Activated T-cell treated with anti-CD3 and anti-CD28 coated beads, Interleukin-2, amount 50 U/mL, for 24 hours (primary cell): ENCODE results near the gene FXYD4.

ENCODE experiments used
- DNase-seq: peaks from one replicate; pipeline ENCODE4 v3.0.0-alpha.2; 2020
- H3K27ac Mint-ChIP-seq: 2 replicates; pipeline ENCODE4 v1.8.0; 2020; ENCODE audit warnings: mild to moderate bottlenecking, mixed read lengths
- H3K27me3 Mint-ChIP-seq: 2 replicates; pipeline ENCODE4 v1.8.0; 2020; ENCODE audit warnings: mixed read lengths
- H3K36me3 Mint-ChIP-seq: 2 replicates; pipeline ENCODE4 v1.8.0; 2020; ENCODE audit warnings: low read depth, mixed read lengths
- H3K4me1 Mint-ChIP-seq: 2 replicates; pipeline ENCODE4 v1.8.0; 2020; ENCODE audit warnings: low read depth, mixed read lengths
- H3K4me3 Mint-ChIP-seq: 2 replicates; pipeline ENCODE4 v1.8.0; 2020; ENCODE audit warnings: mild to moderate bottlenecking, moderate library complexity, mixed read lengths
- H3K9me3 Mint-ChIP-seq: 2 replicates; pipeline ENCODE4 v1.8.0; 2020; ENCODE audit warnings: mixed read lengths

Gene FXYD4

DNA sequence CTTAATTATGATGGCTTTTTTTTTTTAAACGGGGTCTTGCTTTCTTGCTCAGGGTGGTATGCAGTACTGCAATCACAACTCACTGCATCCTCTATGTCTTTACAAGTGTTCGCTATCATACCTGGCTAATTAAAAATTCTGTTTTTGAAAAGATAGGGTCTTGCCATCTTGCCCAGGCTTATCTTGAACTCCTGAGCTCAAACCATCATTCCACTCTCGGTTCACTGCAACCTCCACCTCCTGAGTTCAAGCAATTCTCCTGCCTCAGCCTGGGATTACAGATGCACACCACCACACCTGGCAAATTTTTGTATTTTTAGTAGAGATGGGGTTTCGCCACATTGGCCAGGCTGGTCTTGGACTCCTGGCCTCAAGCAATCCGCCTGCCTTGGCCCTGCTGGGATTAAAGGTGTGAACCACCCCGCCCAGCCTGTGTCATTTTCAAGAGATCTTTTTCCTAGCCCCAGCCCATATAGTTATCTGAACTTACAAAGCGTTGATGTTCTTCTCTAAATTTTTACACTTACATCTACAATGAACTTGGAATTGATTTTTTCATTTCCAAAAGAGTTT, 31.5 kb downstream of the FXYD4 start:
- H3K27ac Mint-ChIP-seq, result peak overlapping the region; percentile 96
- H3K4me3 Mint-ChIP-seq, result peak overlapping the region; percentile 99
- no peaks in the 10 kb centered on the region for H3K9me3 Mint-ChIP-seq
- peak; percentile 28 for DNase-seq
- H3K4me1 Mint-ChIP-seq, result peaks cover 66% of the 10 kb centered on the region
- no peaks in the 10 kb centered on the region for H3K27me3 Mint-ChIP-seq
- H3K36me3 Mint-ChIP-seq, result peaks cover 97% of the 10 kb centered on the region

- peaks cover 55% of the 10 kb centered on the region for H3K4me1 Mint-ChIP-seq
- H3K27ac Mint-ChIP-seq, result peak overlapping the region; percentile 96
- H3K36me3 Mint-ChIP-seq, result peaks cover 92% of the 10 kb centered on the region
- no peaks in the 10 kb centered on the region for H3K27me3 Mint-ChIP-seq
- H3K4me3 Mint-ChIP-seq, result peak overlapping the region; percentile 99
- H3K9me3 Mint-ChIP-seq, result no peaks in the 10 kb centered on the region
- peak; percentile 43 for DNase-seq
Measured at GRCh38 chr10:43403911-43404703, 32.7 kb downstream of the FXYD4 start.

DNA sequence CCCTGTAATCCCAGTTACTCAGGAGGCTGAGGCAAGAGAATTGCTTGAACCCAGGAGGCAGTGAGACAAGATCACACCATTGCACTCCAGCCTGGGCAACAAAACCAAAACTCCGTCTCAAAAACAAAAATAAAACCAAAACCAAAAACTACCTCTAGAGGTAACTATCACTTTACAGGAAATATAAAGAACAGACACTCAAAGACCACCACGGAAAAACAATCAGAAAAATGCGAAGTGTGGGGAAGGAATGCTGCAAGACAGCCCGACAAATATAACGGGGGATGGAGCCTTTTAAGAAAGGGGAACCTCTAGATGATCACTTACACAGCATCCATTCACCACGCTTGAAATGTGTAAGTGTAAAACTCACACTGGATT, 33.3 kb downstream of the FXYD4 start:
- H3K36me3 Mint-ChIP-seq, result peaks cover 90% of the 10 kb centered on the region
- H3K4me3 Mint-ChIP-seq, result peak overlapping the region; percentile 99
- H3K27ac Mint-ChIP-seq, result peak overlapping the region; percentile 96
- H3K9me3 Mint-ChIP-seq, result no peaks in the 10 kb centered on the region
- H3K27me3 Mint-ChIP-seq, result no peaks in the 10 kb centered on the region
- peaks cover 52% of the 10 kb centered on the region for H3K4me1 Mint-ChIP-seq
- DNase-seq, result no peak

DNA sequence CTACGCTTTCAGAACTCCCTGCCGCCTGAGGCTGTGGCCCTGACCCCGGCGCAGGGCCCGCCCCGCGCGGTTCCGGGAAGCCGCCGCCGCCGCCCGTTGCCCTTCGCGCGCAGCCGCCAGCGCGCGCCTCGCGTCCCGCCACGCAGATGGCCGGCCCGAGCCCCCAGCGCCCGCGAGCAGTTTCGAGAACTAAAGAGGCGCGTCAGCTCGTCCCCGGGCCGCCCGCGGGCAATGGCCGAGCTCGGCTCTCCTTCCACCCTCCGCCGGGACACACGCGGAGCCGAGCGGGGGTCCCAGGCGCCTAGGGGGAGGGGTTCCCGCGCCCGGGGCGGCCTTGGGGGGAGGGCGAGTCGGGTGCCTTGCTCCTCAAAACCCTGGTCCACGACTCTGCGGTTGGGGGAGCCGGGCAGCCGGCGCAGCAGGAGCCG, 35.7 kb downstream of the FXYD4 start:
- DNase-seq, result peak; percentile 78
- peaks cover 42% of the 10 kb centered on the region for H3K4me1 Mint-ChIP-seq
- peaks cover 70% of the 10 kb centered on the region for H3K36me3 Mint-ChIP-seq

DNA sequence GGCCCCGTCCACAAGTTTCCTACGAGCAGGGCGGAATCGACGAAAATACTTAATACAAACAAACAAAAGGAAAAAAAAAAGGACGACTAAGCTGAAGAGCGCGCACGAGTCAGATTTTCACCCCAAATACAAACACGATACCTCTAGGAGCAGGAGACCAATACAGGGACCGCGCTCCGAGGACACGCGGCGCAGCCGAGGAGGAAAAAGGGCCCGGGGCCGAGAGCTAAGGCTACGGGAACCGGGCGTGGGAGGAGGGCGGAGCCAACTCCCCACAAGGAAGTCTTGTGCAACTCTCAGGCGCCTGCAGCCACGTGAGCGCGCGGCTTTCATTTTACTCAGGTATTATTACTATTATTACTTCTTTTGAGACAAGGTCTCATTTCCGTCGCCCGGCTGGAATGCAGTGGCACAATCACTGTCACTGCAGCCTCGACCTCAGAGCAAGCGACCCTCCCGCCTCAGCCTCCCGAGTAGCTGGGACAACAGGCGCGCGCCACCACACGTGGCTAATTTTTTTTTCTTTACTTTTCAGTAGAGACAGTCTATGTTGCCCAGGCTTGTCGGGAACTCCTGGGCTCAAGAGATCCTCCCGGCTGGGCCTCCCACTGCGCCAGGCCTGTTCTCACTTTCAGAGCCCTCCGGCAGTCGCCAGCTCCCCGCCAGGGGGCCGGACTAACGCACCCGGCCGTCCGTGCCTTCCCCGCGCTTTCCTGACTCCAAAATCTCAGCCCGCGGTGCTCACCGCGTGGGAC, 36.3 kb downstream of the FXYD4 start:
- H3K36me3 Mint-ChIP-seq, result peaks cover 64% of the 10 kb centered on the region

More for the DNA sequence above, 35.7 kb downstream of the FXYD4 start:
- Mint-ChIP-seq H3K27ac (peak overlapping the region; percentile 100), H3K4me3 (peak overlapping the region; percentile 99), H3K27me3 (no peaks in the 10 kb centered on the region), H3K9me3 (no peaks in the 10 kb centered on the region)

GRCh38 chr10:43408331-43408709, 36.9 kb downstream of the FXYD4 start:
- H3K36me3 Mint-ChIP-seq, result peaks cover 58% of the 10 kb centered on the region
- peak overlapping the region; percentile 99 for H3K4me3 Mint-ChIP-seq
- DNase-seq, result no peak
- H3K27ac Mint-ChIP-seq, result peak overlapping the region; percentile 100
- H3K4me1 Mint-ChIP-seq, result peaks cover 31% of the 10 kb centered on the region
- no peaks in the 10 kb centered on the region for H3K9me3 Mint-ChIP-seq
- no peaks in the 10 kb centered on the region for H3K27me3 Mint-ChIP-seq

More for the DNA sequence above, 36.3 kb downstream of the FXYD4 start:
- H3K4me1 Mint-ChIP-seq, result peaks cover 36% of the 10 kb centered on the region
- no peaks in the 10 kb centered on the region for H3K9me3 Mint-ChIP-seq
- peak; percentile 92 for DNase-seq
- H3K27me3 Mint-ChIP-seq, result no peaks in the 10 kb centered on the region
- peak overlapping the region; percentile 100 for H3K27ac Mint-ChIP-seq
- H3K4me3 Mint-ChIP-seq, result peak overlapping the region; percentile 99

- H3K36me3 Mint-ChIP-seq, result peaks cover 53% of the 10 kb centered on the region
- H3K9me3 Mint-ChIP-seq, result no peaks in the 10 kb centered on the region
- DNase-seq, result peak; percentile 98
- peaks cover 28% of the 10 kb centered on the region for H3K4me1 Mint-ChIP-seq
- no peaks in the 10 kb centered on the region for H3K27me3 Mint-ChIP-seq
- H3K27ac Mint-ChIP-seq, result peak within 1 kb of the TSS; percentile 100
- peak within 1 kb of the TSS; percentile 99 for H3K4me3 Mint-ChIP-seq
Measured at GRCh38 chr10:43408710-43409384, 37.4 kb downstream of the FXYD4 start, which contains the start of gene HNRNPF. HNRNPF (minus strand) TSS chr10:43409186; CDS start chr10:43387884, 21,302 bp downstream.

GRCh38 chr10:43409385-43410109, 38.1 kb downstream of the FXYD4 start:
- Mint-ChIP-seq H3K27me3 (no peaks in the 10 kb centered on the region), H3K4me3 (peak overlapping the region; percentile 99), H3K27ac (peak overlapping the region; percentile 100), H3K36me3 (peaks cover 46% of the 10 kb centered on the region), H3K9me3 (no peaks in the 10 kb centered on the region), H3K4me1 (peaks cover 21% of the 10 kb centered on the region)
- peak; percentile 79 for DNase-seq

GRCh38 chr10:43410345-43410744, 38.9 kb downstream of the FXYD4 start:
- DNase-seq, result no peak
- Mint-ChIP-seq H3K27me3 (no peaks in the 10 kb centered on the region), H3K9me3 (no peaks in the 10 kb centered on the region), H3K4me1 (peaks cover 17% of the 10 kb centered on the region), H3K36me3 (peaks cover 38% of the 10 kb centered on the region), H3K4me3 (peak overlapping the region; percentile 99), H3K27ac (peak overlapping the region; percentile 100)

GRCh38 chr10:43411536-43411935, 40.1 kb downstream of the FXYD4 start:
- Mint-ChIP-seq H3K4me1 (peaks cover 17% of the 10 kb centered on the region), H3K36me3 (peaks cover 26% of the 10 kb centered on the region), H3K9me3 (no peaks in the 10 kb centered on the region), H3K27me3 (no peaks in the 10 kb centered on the region), H3K27ac (no peak overlapping the region), H3K4me3 (no peak overlapping the region)
- no peak for DNase-seq

- H3K9me3 Mint-ChIP-seq, result no peaks in the 10 kb centered on the region
- H3K27me3 Mint-ChIP-seq, result no peaks in the 10 kb centered on the region
- H3K4me3 Mint-ChIP-seq, result no peak overlapping the region
- H3K27ac Mint-ChIP-seq, result no peak overlapping the region
- H3K36me3 Mint-ChIP-seq, result peaks cover 6% of the 10 kb centered on the region
- no peak for DNase-seq
- peaks cover 33% of the 10 kb centered on the region for H3K4me1 Mint-ChIP-seq
Measured at GRCh38 chr10:43415544-43415943, 44.1 kb downstream of the FXYD4 start.

GRCh38 chr10:43417950-43418768, 46.7 kb downstream of the FXYD4 start:
- Mint-ChIP-seq H3K9me3 (no peaks in the 10 kb centered on the region), H3K4me3 (peak overlapping the region; percentile 55), H3K27me3 (no peaks in the 10 kb centered on the region), H3K36me3 (peaks cover 8% of the 10 kb centered on the region), H3K27ac (peak overlapping the region; percentile 93), H3K4me1 (peaks cover 40% of the 10 kb centered on the region)
- peak; percentile 59 for DNase-seq

GRCh38 chr10:43419997-43420368, 48.5 kb downstream of the FXYD4 start:
- Mint-ChIP-seq H3K27me3 (no peaks in the 10 kb centered on the region), H3K4me1 (peaks cover 40% of the 10 kb centered on the region), H3K4me3 (peak overlapping the region; percentile 72), H3K27ac (peak overlapping the region; percentile 96), H3K36me3 (peaks cover 8% of the 10 kb centered on the region), H3K9me3 (no peaks in the 10 kb centered on the region)
- DNase-seq, result no peak
